Measurements from ENCODE around the gene SPRY1. TPM values are rescaled to one million over a fixed set of nuclear protein-coding genes. Genes with fewer than 3 reads are reported as not detected.
A peak's percentile ranks its signal among the peaks of the same experiment; 100 is the strongest.

The SPRY1 gene
- total and polyA plus RNA-seq, 2 of the 8 experiments (the other 6 are each of a cell fraction or from before 2014, with no cell fraction given), result 11.7 to 56.2 TPM

DNA sequence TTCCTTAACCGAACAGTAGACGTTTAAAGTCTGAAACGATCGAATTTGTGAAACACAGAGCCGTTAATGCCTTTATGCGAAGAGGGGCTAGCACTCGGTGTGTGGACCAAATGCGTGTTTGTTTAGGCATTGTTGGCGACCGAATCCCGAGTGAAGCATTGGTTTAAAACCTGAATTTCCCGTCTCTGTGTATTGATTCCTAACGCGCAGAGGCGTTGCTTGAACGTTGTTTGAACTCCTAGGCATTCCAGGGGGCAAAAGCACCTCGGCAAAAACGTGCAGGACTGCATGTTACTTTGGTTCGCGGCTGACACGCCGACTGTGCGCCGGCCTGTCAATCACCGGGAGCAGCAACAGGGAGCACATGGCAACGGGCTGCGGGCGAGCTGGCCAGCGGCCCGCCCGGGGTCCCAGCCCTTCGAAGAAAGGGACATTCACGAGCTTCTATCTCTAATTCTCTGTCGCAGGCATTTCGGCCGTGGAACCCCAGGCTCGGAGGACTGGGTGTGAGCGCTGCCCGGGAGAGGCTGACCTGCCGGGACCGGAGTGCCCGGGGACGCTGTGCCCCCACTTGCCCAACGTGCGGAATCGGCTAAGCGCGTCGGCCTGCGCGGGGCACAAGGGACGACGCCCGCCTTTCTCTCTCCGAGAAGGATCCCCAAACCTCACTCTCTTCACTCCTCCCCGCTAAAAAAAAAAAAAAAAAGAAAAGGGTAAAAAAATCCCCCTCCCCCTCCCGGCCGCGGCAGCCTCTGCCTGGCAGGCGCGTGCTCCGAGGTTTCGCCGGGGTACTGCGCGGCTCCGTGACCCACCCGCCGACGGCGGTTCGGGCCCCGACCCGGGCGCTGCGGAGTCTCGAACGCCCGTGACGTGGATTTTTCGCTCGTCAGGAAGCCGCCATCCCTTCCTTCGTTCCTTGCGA, 810 bp downstream of the SPRY1 start (continued):
- TF ChIP-seq KDM4A (IDR thresholded peaks at IDR 0.05; ENCODE audit: low read depth, low read length, severe bottlenecking) (peak; percentile 92), MAFK (IDR thresholded peaks at IDR 0.05; ENCODE audit: low read depth, low read length) (no peak), POLR2A (IDR thresholded peaks at IDR 0.05; ENCODE audit: control extremely low read depth in 1 of 2, low read depth in 2 of 2, low read length in 2 of 2) (peak in 1 of 2 experiments; percentile 67; a peak in 2 of 3 replicates), ZNF274 (IDR thresholded peaks at IDR 0.05; ENCODE audit: borderline replicate concordance, extremely low read depth, low read length) (no peak), FOSL1 (IDR thresholded peaks at IDR 0.05; ENCODE audit: insufficient read depth, low read depth, low read length) (no peak), HDAC2 (IDR thresholded peaks at IDR 0.05; ENCODE audit: borderline replicate concordance in 1 of 2, low read depth in 2 of 2, low read length in 2 of 2) (peak; percentile 10 to 74; a peak in 2 of 4 replicates), TAF7 (optimal IDR thresholded peaks at IDR 0.05; ENCODE audit: borderline replicate concordance, low read depth, low read length) (no peak), NANOG (IDR thresholded peaks at IDR 0.05; ENCODE audit: insufficient read depth, low read depth, low read length, poor library complexity, severe bottlenecking) (no peak)
- TF ChIP-seq, protein P1, sequence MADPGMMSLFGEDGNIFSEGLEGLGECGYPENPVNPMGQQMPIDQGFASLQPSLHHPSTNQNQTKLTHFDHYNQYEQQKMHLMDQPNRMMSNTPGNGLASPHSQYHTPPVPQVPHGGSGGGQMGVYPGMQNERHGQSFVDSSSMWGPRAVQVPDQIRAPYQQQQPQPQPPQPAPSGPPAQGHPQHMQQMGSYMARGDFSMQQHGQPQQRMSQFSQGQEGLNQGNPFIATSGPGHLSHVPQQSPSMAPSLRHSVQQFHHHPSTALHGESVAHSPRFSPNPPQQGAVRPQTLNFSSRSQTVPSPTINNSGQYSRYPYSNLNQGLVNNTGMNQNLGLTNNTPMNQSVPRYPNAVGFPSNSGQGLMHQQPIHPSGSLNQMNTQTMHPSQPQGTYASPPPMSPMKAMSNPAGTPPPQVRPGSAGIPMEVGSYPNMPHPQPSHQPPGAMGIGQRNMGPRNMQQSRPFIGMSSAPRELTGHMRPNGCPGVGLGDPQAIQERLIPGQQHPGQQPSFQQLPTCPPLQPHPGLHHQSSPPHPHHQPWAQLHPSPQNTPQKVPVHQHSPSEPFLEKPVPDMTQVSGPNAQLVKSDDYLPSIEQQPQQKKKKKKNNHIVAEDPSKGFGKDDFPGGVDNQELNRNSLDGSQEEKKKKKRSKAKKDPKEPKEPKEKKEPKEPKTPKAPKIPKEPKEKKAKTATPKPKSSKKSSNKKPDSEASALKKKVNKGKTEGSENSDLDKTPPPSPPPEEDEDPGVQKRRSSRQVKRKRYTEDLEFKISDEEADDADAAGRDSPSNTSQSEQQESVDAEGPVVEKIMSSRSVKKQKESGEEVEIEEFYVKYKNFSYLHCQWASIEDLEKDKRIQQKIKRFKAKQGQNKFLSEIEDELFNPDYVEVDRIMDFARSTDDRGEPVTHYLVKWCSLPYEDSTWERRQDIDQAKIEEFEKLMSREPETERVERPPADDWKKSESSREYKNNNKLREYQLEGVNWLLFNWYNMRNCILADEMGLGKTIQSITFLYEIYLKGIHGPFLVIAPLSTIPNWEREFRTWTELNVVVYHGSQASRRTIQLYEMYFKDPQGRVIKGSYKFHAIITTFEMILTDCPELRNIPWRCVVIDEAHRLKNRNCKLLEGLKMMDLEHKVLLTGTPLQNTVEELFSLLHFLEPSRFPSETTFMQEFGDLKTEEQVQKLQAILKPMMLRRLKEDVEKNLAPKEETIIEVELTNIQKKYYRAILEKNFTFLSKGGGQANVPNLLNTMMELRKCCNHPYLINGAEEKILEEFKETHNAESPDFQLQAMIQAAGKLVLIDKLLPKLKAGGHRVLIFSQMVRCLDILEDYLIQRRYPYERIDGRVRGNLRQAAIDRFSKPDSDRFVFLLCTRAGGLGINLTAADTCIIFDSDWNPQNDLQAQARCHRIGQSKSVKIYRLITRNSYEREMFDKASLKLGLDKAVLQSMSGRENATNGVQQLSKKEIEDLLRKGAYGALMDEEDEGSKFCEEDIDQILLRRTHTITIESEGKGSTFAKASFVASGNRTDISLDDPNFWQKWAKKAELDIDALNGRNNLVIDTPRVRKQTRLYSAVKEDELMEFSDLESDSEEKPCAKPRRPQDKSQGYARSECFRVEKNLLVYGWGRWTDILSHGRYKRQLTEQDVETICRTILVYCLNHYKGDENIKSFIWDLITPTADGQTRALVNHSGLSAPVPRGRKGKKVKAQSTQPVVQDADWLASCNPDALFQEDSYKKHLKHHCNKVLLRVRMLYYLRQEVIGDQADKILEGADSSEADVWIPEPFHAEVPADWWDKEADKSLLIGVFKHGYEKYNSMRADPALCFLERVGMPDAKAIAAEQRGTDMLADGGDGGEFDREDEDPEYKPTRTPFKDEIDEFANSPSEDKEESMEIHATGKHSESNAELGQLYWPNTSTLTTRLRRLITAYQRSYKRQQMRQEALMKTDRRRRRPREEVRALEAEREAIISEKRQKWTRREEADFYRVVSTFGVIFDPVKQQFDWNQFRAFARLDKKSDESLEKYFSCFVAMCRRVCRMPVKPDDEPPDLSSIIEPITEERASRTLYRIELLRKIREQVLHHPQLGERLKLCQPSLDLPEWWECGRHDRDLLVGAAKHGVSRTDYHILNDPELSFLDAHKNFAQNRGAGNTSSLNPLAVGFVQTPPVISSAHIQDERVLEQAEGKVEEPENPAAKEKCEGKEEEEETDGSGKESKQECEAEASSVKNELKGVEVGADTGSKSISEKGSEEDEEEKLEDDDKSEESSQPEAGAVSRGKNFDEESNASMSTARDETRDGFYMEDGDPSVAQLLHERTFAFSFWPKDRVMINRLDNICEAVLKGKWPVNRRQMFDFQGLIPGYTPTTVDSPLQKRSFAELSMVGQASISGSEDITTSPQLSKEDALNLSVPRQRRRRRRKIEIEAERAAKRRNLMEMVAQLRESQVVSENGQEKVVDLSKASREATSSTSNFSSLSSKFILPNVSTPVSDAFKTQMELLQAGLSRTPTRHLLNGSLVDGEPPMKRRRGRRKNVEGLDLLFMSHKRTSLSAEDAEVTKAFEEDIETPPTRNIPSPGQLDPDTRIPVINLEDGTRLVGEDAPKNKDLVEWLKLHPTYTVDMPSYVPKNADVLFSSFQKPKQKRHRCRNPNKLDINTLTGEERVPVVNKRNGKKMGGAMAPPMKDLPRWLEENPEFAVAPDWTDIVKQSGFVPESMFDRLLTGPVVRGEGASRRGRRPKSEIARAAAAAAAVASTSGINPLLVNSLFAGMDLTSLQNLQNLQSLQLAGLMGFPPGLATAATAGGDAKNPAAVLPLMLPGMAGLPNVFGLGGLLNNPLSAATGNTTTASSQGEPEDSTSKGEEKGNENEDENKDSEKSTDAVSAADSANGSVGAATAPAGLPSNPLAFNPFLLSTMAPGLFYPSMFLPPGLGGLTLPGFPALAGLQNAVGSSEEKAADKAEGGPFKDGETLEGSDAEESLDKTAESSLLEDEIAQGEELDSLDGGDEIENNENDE (IDR thresholded peaks at IDR 0.05; ENCODE audit: insufficient replicate concordance, low read length), result no peak
